Activated naive CD4-positive, alpha-beta T cell treated with Interleukin-2 at 50 U/mL for 16 hours (primary cell): Measurements from ENCODE around the gene TMEM9.

Source experiments
- DNase-seq: peaks from one replicate; pipeline ENCODE4 v3.0.0-alpha.2; 2020

TMEM9 gene

DNA sequence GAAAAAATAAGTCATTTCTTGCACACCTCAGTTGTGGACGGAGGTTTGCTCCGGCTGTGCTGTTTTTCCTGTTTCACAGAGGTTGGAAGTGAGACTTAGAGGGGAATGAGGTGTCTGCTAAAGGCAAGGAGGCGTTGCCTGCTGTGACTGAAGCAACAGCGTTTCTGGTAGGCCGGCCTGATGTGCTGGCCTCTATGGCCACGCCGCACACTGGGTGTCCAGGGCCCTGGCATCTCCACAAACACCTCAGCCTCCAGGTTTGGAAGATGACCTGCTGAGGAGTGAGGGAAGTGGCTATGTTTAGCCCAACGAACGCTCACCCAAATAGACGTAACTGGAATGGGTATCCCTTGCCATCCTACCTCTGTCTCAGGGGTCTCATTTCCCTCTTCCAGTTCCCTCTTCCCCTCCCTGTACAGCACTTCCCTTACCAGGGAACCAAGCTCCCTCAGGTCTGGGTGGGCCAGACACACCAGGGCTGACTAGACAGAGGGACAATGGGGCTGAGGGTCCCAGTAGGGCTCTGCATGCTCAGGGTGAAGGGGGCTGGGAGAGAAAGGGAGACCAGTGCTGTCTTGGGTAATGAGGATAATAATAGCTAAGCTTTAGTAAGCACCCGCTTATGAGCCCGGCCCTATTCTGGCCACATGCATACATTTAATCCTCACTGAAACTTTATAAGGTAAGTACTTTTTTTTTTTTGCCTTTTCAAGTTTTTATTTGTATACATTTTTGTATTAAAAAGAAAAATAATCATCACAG is 53.9 kb downstream of the TMEM9 start:
- DNase-seq: no peak

DNA sequence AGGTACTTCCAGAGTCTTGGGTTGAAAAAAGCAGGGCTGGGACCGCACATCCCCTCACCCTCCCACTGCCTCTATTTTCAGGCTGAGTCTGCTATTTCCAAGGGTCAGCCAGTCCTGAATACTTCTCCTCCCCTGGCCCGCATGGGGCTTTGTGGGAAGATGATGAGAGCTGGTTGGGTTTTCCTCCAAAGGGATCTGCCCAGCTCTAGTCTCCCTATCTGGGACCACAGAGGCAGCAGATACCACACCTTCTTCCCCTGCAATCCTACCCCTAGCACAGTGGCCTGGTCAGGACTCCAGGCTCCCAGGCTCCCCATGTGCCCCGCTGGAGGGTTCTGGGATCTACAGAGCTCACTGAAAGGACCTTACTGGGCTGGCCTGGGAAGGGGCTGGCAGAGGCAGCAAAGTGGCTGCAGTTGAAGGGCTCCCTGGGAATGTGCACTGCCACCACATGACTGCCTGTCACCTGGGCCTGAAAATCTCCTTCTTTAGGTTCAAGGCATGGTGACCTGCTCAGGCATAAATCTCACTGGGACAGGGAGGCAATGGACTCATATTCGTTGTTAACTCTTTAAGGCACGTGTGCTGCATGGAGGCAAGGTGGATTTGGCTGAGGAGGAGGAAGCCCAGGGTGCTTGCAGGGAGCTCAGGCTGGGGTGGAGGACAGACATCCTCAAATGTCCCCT is 55.1 kb downstream of the TMEM9 start:
- DNase-seq: no peak

DNA sequence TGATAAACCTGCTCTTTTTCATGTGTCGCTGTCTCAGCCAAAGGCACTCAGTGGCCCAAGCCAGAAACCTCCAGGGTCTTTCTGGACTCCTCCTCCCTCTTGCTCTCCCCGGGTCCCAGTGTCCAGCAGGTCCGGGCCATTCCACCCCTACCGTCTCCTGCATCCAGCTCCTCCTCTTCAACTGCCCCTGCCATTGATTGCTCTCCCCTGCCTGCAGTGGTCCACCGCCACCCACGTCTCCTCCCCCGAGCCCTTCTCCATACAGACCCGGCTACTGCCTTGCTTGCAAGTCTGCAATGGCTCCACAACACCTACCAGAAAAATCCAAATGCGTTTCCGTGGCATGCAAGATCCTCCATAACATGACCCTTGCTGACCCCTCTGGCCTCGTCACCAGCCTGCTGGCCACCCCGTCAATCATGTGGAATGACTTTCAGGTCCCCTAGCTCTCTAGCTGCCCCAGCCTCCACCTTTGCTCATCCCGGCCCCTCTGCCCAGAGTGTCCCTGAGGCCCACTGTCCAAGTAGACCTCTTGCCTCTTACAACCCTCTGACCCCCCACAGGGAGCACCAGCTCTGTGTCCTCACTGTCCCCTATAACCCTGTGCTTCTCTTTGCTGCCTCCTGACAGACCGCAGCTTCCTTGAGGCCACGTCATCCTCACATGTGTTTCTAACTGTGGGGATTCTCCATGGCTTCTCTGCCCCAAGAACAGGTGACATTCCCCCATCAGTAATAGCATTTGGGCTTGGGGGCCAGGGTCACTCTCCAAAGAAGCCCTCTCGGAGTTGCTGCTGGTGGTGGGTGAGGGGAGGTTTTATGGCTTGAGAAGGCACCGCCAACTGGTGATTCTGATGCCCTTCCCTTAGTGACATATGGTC is 57.1 kb downstream of the TMEM9 start:
- no peak for DNase-seq

GRCh38 chr1:201096041-201096461 is 58.2 kb downstream of the TMEM9 start:
- no peak for DNase-seq

- DNase-seq: no peak
These were observed 58.7 kb downstream of the TMEM9 start for GRCh38 chr1:201095581-201095980.

DNA sequence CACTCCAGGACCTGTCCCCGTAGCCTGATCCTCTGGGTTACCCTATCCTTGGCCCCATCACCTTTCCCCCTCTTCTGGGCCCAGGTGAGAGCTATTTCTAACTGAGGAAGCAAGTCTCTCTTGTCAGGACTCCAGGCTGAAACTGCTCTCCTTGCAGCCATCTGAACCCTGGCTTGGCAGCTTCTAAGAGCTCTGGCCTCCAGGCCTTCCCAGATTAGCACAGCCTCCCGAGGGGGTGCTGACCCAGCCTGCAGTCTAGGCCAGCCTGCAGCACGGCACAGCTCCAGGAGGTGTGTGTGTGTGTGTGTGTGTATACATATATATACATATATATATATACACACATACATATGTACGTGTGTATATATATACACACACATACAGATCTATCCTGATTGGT is 59.4 kb downstream of the TMEM9 start:
- DNase-seq: no peak

DNA sequence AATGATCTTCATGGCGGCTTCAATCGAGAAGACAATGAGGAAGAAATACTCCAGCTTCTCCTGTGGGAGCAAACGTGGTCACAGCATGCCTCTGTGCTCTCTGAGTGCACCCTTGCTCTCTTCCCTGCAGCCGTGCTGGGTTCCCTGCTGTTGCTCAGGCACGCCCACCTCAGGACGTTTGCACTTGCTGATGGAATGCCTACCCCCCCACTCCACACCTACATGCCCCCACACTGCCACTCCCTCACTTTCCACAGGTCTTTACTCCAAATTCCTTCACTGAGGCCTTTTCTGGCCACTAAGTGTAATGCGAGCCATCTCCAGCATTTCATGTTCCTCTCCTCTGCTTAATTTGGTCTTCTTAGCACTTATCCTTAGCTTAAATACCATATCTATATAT is 60.3 kb downstream of the TMEM9 start:
- no peak for DNase-seq

GRCh38 chr1:201093561-201093960 is 60.7 kb downstream of the TMEM9 start:
- no peak for DNase-seq

DNA sequence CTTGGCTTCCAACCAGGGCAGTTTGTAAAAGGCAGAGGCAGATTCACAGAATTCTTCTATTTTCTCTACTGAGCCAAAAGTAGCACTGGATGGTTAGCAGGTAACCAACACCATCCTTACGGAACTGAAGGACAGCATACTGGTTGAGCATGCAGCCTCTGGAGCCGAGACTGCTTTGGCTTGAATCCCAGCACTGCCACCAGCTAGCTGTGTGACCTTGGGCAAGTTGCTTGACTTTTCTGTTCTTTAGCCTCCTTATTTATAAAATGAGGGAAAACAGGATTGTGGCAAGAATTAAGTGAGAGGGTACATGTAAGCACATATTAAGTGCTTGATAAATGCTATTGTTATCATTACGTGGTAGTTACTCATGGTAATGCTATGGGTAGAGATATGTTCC is 61.5 kb downstream of the TMEM9 start:
- no peak for DNase-seq

DNA sequence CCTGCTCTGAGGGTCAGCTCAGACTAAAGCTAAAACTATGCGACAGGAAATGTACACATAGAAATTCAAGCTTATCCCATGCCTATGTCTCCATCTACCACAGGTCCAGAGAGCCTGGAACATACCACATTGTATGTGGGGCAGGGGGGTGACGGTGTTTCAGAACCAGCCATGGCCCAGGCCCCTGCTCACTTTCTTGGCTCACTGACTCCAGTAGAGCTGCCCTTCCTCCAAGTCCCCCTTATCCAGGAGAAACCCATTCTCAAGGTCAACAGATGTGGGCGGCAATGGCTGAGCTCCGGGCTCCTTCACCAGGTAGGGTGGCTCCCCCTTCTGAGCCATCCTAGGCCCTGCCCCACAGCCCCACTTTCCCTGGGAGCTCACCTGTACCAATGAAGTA is 63.0 kb downstream of the TMEM9 start:
- DNase-seq: no peak

- DNase-seq: no peak
These were observed 63.7 kb downstream of the TMEM9 start for GRCh38 chr1:201090541-201090940.

- no peak for DNase-seq
These were observed 64.7 kb downstream of the TMEM9 start for GRCh38 chr1:201089596-201089995.

DNA sequence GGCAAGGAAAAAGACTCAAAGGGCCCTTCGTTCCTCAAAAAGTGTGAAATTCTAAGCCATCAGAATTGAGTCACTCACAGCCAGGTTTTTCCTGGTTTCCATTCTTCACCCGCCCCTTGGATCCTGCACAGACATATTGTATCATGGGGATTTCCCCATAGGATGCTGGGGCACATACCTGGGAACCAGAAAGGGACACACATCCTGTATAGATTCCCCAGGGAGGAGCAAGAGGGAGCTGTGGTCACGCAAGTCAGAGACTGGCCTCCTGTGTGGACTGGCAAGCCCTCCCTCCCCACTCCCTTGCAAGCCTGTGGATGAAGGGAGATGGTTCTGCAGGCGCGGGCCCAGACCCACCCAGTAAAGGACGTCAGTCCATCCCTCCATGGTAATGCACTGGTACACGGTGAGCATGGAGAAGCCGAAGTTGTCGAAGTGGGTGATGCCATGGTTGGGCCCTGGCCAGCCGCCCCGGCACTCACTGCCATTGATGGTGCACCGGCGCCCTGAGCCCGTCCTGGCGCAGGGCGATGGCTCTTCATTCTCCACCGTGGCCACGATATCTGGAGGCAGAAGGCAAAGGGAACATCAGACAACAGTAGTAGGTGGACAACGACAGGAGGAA is 65.3 kb downstream of the TMEM9 start:
- no peak for DNase-seq

GRCh38 chr1:201088395-201088794 is 65.9 kb downstream of the TMEM9 start:
- no peak for DNase-seq

DNA sequence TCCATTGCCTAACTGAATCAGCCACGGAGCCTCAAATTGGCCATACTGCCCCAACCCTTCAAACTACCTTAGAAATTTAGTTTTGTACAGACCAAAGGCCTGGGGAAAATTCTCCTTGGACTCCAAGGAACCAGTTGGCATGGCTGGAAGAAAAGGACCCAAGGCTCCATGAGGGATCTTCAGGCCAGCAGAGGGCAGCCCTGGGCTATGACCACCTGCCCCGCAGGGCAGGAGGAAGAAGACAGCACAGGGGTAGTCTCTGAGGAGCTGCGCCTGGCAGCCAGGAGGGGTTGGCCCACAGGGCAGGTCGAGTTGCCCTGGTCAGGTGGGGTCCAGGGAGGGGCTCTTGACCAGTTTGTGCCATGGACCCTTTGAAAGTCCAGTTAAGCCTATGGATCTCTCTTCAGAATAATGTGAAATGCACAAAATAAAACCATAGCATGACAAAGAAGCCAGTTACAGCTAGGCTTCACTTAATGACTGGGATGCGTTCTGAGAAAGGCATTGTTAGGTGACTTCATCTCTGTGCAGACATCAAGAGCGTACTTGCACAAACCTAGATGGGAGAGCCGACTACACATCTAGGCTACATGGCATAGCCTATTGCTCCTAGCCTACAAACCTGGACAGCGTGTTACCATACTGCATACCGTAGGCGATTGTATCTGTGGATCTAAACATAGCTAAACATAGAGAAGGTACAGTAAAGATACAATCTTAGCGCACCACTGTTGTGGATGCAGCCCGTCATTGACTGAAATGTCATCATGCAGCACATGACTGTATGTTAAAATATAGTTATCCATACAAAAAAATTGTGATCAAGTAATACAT is 68.2 kb downstream of the TMEM9 start:
- peak; percentile 41 for DNase-seq
